ENCODE measurements around the gene FBXW12. TPM values are rescaled to one million over a fixed set of nuclear protein-coding genes. Genes with fewer than 3 reads are reported as not detected.

FBXW12 gene
- total and polyA plus RNA-seq, 2 of the 8 experiments (the other 6 are each of a cell fraction or from before 2014, with no cell fraction given): 0.35 to 0.85 TPM

DNA sequence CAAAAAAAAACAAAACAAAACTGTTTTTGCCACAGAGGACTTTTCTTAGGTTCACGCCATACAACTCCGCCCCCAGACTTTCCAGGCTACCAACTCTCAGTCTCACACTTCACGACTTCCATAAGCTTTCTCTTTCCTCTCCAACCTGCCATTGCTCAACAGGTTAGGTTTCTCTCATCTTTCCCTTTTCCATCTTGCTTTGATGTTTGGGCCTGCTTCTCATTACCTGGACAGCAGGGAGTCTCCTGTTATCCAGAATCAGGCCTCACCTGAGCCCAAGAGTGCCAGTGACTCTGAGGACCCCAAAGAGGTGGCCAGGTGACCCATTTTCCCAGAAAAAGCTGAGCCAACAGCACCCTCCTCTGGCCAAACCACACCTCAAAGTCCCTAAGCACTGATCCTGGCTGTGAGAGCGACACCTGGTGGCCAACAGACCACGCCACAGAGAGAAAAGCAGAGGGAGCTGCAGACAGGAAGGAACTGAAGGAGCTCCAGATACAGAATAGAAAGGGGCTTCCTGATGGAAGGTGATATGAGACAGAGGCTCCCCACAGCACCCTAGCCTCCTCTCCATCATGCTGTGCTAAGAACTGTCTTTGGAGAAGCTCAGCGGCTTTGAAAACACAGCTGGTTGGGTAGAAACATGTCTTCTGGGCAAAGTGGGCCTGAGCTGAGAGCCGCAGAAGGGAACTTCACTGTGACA is 63.9 kb downstream of the FBXW12 start (continued):
- peak; percentile 33 for TF ChIP-seq CTBP2 (IDR thresholded peaks at IDR 0.05; ENCODE audit: borderline replicate concordance, insufficient read depth, insufficient read length, low read length)
- no peak for TF ChIP-seq CEBPB (IDR thresholded peaks at IDR 0.05; ENCODE audit: low read depth, low read length)
- TF ChIP-seq SAP30 (IDR thresholded peaks at IDR 0.05; ENCODE audit: insufficient read depth, insufficient replicate concordance, low read length): no peak
- no peak for TF ChIP-seq RNF2 (IDR thresholded peaks at IDR 0.05; ENCODE audit: borderline replicate concordance, low read depth, low read length, missing control alignments, poor library complexity, severe bottlenecking)
- no peak for TF ChIP-seq SP2 (IDR thresholded peaks at IDR 0.05; ENCODE audit: low read length)
- no peak for TF ChIP-seq TCF12 (IDR thresholded peaks at IDR 0.05; ENCODE audit: low read depth, low read length)
- TF ChIP-seq CHD2 (IDR thresholded peaks at IDR 0.05; ENCODE audit: low read length): 0 out of 2 replicates have a peak, but pooled peaks have one; percentile 34
- peak; percentile 62; the same call in 1 of the 2 replicates for TF ChIP-seq YY1 (IDR thresholded peaks at IDR 0.05; ENCODE audit: low read depth, low read length)
- no peak for TF ChIP-seq HDAC2 (IDR thresholded peaks at IDR 0.05; ENCODE audit: borderline replicate concordance in 1 of 2, low read depth in 2 of 2, low read length in 2 of 2)
- TF ChIP-seq, protein P1, sequence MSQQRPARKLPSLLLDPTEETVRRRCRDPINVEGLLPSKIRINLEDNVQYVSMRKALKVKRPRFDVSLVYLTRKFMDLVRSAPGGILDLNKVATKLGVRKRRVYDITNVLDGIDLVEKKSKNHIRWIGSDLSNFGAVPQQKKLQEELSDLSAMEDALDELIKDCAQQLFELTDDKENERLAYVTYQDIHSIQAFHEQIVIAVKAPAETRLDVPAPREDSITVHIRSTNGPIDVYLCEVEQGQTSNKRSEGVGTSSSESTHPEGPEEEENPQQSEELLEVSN (IDR thresholded peaks at IDR 0.05): peak; percentile 40; the same call in 1 of the 2 replicates
- no peak for TF ChIP-seq MAFK (IDR thresholded peaks at IDR 0.05; ENCODE audit: low read depth, low read length)
- TF ChIP-seq, protein P2, sequence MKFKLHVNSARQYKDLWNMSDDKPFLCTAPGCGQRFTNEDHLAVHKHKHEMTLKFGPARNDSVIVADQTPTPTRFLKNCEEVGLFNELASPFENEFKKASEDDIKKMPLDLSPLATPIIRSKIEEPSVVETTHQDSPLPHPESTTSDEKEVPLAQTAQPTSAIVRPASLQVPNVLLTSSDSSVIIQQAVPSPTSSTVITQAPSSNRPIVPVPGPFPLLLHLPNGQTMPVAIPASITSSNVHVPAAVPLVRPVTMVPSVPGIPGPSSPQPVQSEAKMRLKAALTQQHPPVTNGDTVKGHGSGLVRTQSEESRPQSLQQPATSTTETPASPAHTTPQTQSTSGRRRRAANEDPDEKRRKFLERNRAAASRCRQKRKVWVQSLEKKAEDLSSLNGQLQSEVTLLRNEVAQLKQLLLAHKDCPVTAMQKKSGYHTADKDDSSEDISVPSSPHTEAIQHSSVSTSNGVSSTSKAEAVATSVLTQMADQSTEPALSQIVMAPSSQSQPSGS (IDR thresholded peaks at IDR 0.05; ENCODE audit: low read length): peak; percentile 73; the same call in 1 of the 2 replicates
- no peak for TF ChIP-seq CBX8 (IDR thresholded peaks at IDR 0.05; ENCODE audit: borderline replicate concordance, low read depth, low read length)
- peak; percentile 43 for TF ChIP-seq NANOG (IDR thresholded peaks at IDR 0.05; ENCODE audit: insufficient read depth, low read depth, low read length, poor library complexity, severe bottlenecking)
- TF ChIP-seq ASH2L (IDR thresholded peaks at IDR 0.05; ENCODE audit: low read length): no peak
- TF ChIP-seq CREB1 (IDR thresholded peaks at IDR 0.05): peak; percentile 70
- TF ChIP-seq, protein P3, sequence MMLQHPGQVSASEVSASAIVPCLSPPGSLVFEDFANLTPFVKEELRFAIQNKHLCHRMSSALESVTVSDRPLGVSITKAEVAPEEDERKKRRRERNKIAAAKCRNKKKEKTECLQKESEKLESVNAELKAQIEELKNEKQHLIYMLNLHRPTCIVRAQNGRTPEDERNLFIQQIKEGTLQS (IDR thresholded peaks at IDR 0.05; ENCODE audit: insufficient read depth, low read depth, low read length): peak; percentile 87; the same call in 1 of the 2 replicates
- no peak for TF ChIP-seq SRF (IDR thresholded peaks at IDR 0.05; ENCODE audit: low read depth, low read length)
- no peak for TF ChIP-seq RBBP5 (IDR thresholded peaks at IDR 0.05; ENCODE audit: borderline replicate concordance, low read depth, low read length)
- TF ChIP-seq RFX5 (IDR thresholded peaks at IDR 0.05; ENCODE audit: borderline replicate concordance, low read depth, low read length): no peak
- TF ChIP-seq TBP (IDR thresholded peaks at IDR 0.05; ENCODE audit: low read depth, low read length): no peak

Data from H1 (cell line).